HG03442 (cell line): ENCODE data around the gene RUFY3.
A peak's percentile ranks its signal among the peaks of the same experiment; 100 is the strongest.
"Not testable (repeated sequence)": the region's sequence is repeated elsewhere in the genome, so short reads cannot be mapped to it uniquely, and the experiment has no call there.

Experiments
- ATAC-seq: cut with Tn5 transposase; IDR thresholded peaks from one replicate; pipeline ENCODE4 v1.9.1; 2021; ENCODE audit warnings: mild to moderate bottlenecking, moderate library complexity; ENCODE audit not compliant: unreplicated experiment

RUFY3 gene

GRCh38 chr4:70734971-70735370 lies 13.2 kb downstream of the RUFY3 start:
- no peak for ATAC-seq

- ATAC-seq: not testable (repeated sequence)
Measured at GRCh38 chr4:70735915-70736314, 14.2 kb downstream of the RUFY3 start.

GRCh38 chr4:70737006-70737405 lies 15.2 kb downstream of the RUFY3 start:
- ATAC-seq: no peak

GRCh38 chr4:70737409-70737808 lies 15.6 kb downstream of the RUFY3 start:
- no peak for ATAC-seq

GRCh38 chr4:70739496-70740337 lies 18.0 kb downstream of the RUFY3 start:
- no peak for ATAC-seq

- no peak for ATAC-seq
Measured at GRCh38 chr4:70741867-70742658, 20.3 kb downstream of the RUFY3 start.

GRCh38 chr4:70743731-70744130 lies 22.0 kb downstream of the RUFY3 start:
- ATAC-seq: no peak

- ATAC-seq: no peak
Measured at GRCh38 chr4:70746179-70746839, 24.5 kb downstream of the RUFY3 start.

- no peak for ATAC-seq
Measured at GRCh38 chr4:70747874-70748273, 26.1 kb downstream of the RUFY3 start.

- peak; percentile 84 for ATAC-seq
Measured at GRCh38 chr4:70749313-70749712, 27.5 kb downstream of the RUFY3 start.

- ATAC-seq: no peak
Measured at GRCh38 chr4:70752236-70752635, 30.5 kb downstream of the RUFY3 start.

- no peak for ATAC-seq
Measured at GRCh38 chr4:70753630-70754029, 31.9 kb downstream of the RUFY3 start.

- peak; percentile 67 for ATAC-seq
Measured at GRCh38 chr4:70754470-70754869, 32.7 kb downstream of the RUFY3 start.

- ATAC-seq: peak; percentile 56
Measured at GRCh38 chr4:70754990-70755688, 33.4 kb downstream of the RUFY3 start.

- ATAC-seq: no peak
Measured at GRCh38 chr4:70759126-70759525, 37.4 kb downstream of the RUFY3 start.

- no peak for ATAC-seq
Measured at GRCh38 chr4:70759627-70760026, 37.9 kb downstream of the RUFY3 start.

- no peak for ATAC-seq
Measured at GRCh38 chr4:70760662-70761061, 38.9 kb downstream of the RUFY3 start.

GRCh38 chr4:70761276-70761816 lies 39.6 kb downstream of the RUFY3 start:
- ATAC-seq: no peak

- no peak for ATAC-seq
Measured at GRCh38 chr4:70765368-70765767, 43.6 kb downstream of the RUFY3 start.

- ATAC-seq: no peak
Measured at GRCh38 chr4:70768301-70768948, 46.7 kb downstream of the RUFY3 start.
